Mucosa of rectum (tissue), 2 donors: ENCODE results near the gene RAB24.

Experiments used
- H3K27ac ChIP-seq, 2 donors: one replicate each; pipeline ENCODE4 v1.7.0; 2013; ENCODE audit warnings: inconsistent platforms in 2 of 2, low read depth in 2 of 2, low read length in 2 of 2
- H3K27me3 ChIP-seq, 2 donors: one replicate each; pipeline ENCODE4 v1.7.0; 2013; ENCODE audit warnings: low read length in 2 of 2; ENCODE audit not compliant: control insufficient read depth in 2 of 2, insufficient read depth in 2 of 2
- H3K36me3 ChIP-seq, 2 donors: one replicate each; pipeline ENCODE4 v1.7.0; 2013; ENCODE audit warnings: low read length in 2 of 2; ENCODE audit not compliant: control insufficient read depth in 2 of 2, insufficient read depth in 2 of 2
- H3K4me1 ChIP-seq, 2 donors: one replicate each; pipeline ENCODE4 v1.7.0; 2013; ENCODE audit warnings: low read length in 2 of 2, mild to moderate bottlenecking in 1 of 2; ENCODE audit not compliant: control insufficient read depth in 2 of 2, insufficient read depth in 2 of 2
- H3K4me3 ChIP-seq, 2 donors: one replicate each; pipeline ENCODE4 v1.7.0; 2013; ENCODE audit warnings: low read length in 2 of 2
- H3K9ac ChIP-seq, 2 donors: one replicate each; pipeline ENCODE4 v1.7.0; 2013; ENCODE audit warnings: low read length in 2 of 2, low read depth in 1 of 2, mild to moderate bottlenecking in 1 of 2
- H3K9me3 ChIP-seq, 2 donors: one replicate each; pipeline ENCODE4 v1.7.0; 2013; ENCODE audit warnings: low read length in 2 of 2; ENCODE audit not compliant: control insufficient read depth in 2 of 2
- donor health status: healthy.
- donor health status: Normal muscosa, but diverticular disease.

Gene RAB24

GRCh38 chr5:177303121-177303924 lies at the start of gene RAB24, which contains the start of gene PRELID1:
Gene RAB24, minus strand, starts transcription at chr5:177303719. Its CDS starts 431 bp downstream, at chr5:177303288.
Gene PRELID1, plus strand, starts transcription at chr5:177303799. Its CDS starts 187 bp downstream, at chr5:177303986.
- H3K4me1 ChIP-seq: peaks cover 56 to 57% of the 10 kb centered on the region in 2 donors
- peak within 1 kb of the TSS; percentile 90 to 98 for H3K4me3 ChIP-seq
- peak within 1 kb of the TSS; percentile 97 for H3K9ac ChIP-seq
- peak within 1 kb of the TSS; percentile 92 for H3K27ac ChIP-seq
- no peaks in the 10 kb centered on the region for H3K9me3 ChIP-seq
- no peaks in the 10 kb centered on the region for H3K27me3 ChIP-seq
- H3K36me3 ChIP-seq: peaks cover 20 to 22% of the 10 kb centered on the region in 2 donors

- Histone ChIP-seq H3K4me1 (peaks cover 23 to 36% of the 10 kb centered on the region in 2 donors), H3K36me3 (peaks cover 5 to 12% of the 10 kb centered on the region in 2 donors), H3K27me3 (peaks cover 0 to 2% of the 10 kb centered on the region in 2 donors), H3K9me3 (no peaks in the 10 kb centered on the region), H3K9ac (no peak overlapping the region), H3K4me3 (no peak overlapping the region), H3K27ac (no peak overlapping the region)
Observed at GRCh38 chr5:177353093-177353492, 49.6 kb upstream of the RAB24 start.

GRCh38 chr5:177351392-177352329 lies 48.1 kb upstream of the RAB24 start, which contains the start of gene LMAN2:
Gene LMAN2, minus strand, starts transcription at chr5:177351668. Its CDS starts 21 bp downstream, at chr5:177351647.
- peak within 1 kb of the TSS; percentile 85 to 99 for H3K4me3 ChIP-seq
- peaks cover 11 to 20% of the 10 kb centered on the region in 2 donors for H3K36me3 ChIP-seq
- peaks cover 0 to 2% of the 10 kb centered on the region in 2 donors for H3K27me3 ChIP-seq
- H3K4me1 ChIP-seq: peaks cover 13 to 25% of the 10 kb centered on the region in 2 donors
- H3K9me3 ChIP-seq: no peaks in the 10 kb centered on the region
- peak within 1 kb of the TSS; percentile 95 for H3K9ac ChIP-seq
- peak within 1 kb of the TSS; percentile 96 to 97 for H3K27ac ChIP-seq

- H3K4me1 ChIP-seq: peaks cover 13 to 25% of the 10 kb centered on the region in 2 donors
- no peaks in the 10 kb centered on the region for H3K9me3 ChIP-seq
- peak overlapping the region; percentile 96 to 97 for H3K27ac ChIP-seq
- H3K9ac ChIP-seq: peak overlapping the region; percentile 95
- H3K4me3 ChIP-seq: peak overlapping the region; percentile 85 to 99
- H3K27me3 ChIP-seq: peaks cover 0 to 2% of the 10 kb centered on the region in 2 donors
- H3K36me3 ChIP-seq: peaks cover 11 to 23% of the 10 kb centered on the region in 2 donors
Observed at GRCh38 chr5:177350776-177351391, 47.4 kb upstream of the RAB24 start.

- peaks cover 0 to 2% of the 10 kb centered on the region in 2 donors for H3K27me3 ChIP-seq
- H3K9me3 ChIP-seq: no peaks in the 10 kb centered on the region
- peaks cover 13 to 21% of the 10 kb centered on the region in 2 donors for H3K4me1 ChIP-seq
- H3K36me3 ChIP-seq: peaks cover 11 to 23% of the 10 kb centered on the region in 2 donors
- H3K9ac ChIP-seq: no peak overlapping the region
- peak overlapping the region in 1 of 2 donors; percentile 99 for H3K4me3 ChIP-seq
- H3K27ac ChIP-seq: no peak overlapping the region
Observed at GRCh38 chr5:177349762-177350161, 46.2 kb upstream of the RAB24 start.

GRCh38 chr5:177349362-177349647 lies 45.8 kb upstream of the RAB24 start:
- Histone ChIP-seq H3K9me3 (no peaks in the 10 kb centered on the region), H3K36me3 (peaks cover 11 to 23% of the 10 kb centered on the region in 2 donors), H3K4me1 (peaks cover 13 to 21% of the 10 kb centered on the region in 2 donors), H3K4me3 (no peak overlapping the region), H3K9ac (no peak overlapping the region), H3K27ac (no peak overlapping the region), H3K27me3 (peaks cover 0 to 2% of the 10 kb centered on the region in 2 donors)

- H3K27me3 ChIP-seq: peaks cover 0 to 2% of the 10 kb centered on the region in 2 donors
- no peak overlapping the region for H3K9ac ChIP-seq
- no peaks in the 10 kb centered on the region for H3K9me3 ChIP-seq
- no peak overlapping the region for H3K4me3 ChIP-seq
- H3K4me1 ChIP-seq: peaks cover 13 to 21% of the 10 kb centered on the region in 2 donors
- peaks cover 15 to 29% of the 10 kb centered on the region in 2 donors for H3K36me3 ChIP-seq
- H3K27ac ChIP-seq: no peak overlapping the region
Observed at GRCh38 chr5:177347699-177348098, 44.2 kb upstream of the RAB24 start.

- no peaks in the 10 kb centered on the region for H3K27me3 ChIP-seq
- H3K4me3 ChIP-seq: no peak overlapping the region
- peaks cover 13 to 19% of the 10 kb centered on the region in 2 donors for H3K4me1 ChIP-seq
- no peaks in the 10 kb centered on the region for H3K9me3 ChIP-seq
- peaks cover 15 to 35% of the 10 kb centered on the region in 2 donors for H3K36me3 ChIP-seq
- no peak overlapping the region for H3K27ac ChIP-seq
- H3K9ac ChIP-seq: no peak overlapping the region
Observed at GRCh38 chr5:177346820-177347219, 43.3 kb upstream of the RAB24 start.

GRCh38 chr5:177344891-177345290 lies 41.4 kb upstream of the RAB24 start:
- H3K27ac ChIP-seq: no peak overlapping the region
- H3K9ac ChIP-seq: no peak overlapping the region
- H3K4me3 ChIP-seq: no peak overlapping the region
- H3K4me1 ChIP-seq: peaks cover 0 to 7% of the 10 kb centered on the region in 2 donors
- no peaks in the 10 kb centered on the region for H3K27me3 ChIP-seq
- peaks cover 20 to 39% of the 10 kb centered on the region in 2 donors for H3K36me3 ChIP-seq
- H3K9me3 ChIP-seq: no peaks in the 10 kb centered on the region
